ENCODE results near the gene RYR1.

Gene RYR1

DNA sequence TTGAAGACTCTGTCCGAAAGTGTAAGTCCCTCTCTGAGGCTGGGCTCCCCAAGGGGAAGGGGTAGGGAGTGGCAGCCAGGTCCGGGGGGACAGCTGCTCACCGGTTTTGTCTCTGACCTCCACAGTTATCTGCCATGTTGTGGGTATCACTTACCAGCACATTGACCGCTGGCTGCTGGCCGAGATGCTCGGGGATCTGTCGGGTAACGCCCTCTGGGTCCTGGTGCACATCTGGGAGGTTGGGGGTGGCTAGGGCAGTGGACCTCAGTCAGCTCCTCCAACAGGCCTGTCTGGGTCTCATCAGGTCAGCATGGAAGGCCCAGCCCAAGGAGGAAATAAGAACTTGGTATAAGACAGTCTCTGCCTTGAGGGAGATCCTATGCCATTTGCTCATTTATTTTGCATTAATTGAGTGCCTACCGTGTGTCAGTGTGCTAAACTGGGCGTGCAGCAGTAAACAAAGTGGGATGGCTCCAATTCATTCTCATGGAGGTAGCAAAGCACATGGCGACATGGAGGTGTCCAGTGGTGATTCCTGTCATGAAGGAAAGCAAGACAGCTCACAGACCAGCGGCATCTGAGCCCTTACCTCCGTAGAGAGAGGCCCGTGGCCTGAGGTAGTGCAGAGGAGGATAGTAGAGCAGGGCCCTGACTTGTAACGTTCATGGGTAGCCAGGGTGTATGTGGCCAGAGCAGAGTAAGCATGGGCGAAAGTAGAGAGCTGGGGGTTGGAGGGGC lies 199.2 kb downstream of the RYR1 start:
- H4K20me1 ChIP-seq (ENCODE audit: low read depth, low read length) = no peaks in the 10 kb centered on the region
- no peaks in the 10 kb centered on the region for H3K36me3 ChIP-seq (ENCODE audit: low read length)
- no peak overlapping the region for H3K4me2 ChIP-seq (ENCODE audit: low read depth, low read length, poor library complexity, severe bottlenecking)
- H3K4me3 ChIP-seq (ENCODE audit: insufficient read depth, low read length, poor library complexity, severe bottlenecking) = no peak overlapping the region
- H3K9me3 ChIP-seq (ENCODE audit: insufficient read depth, low read length) = no peaks in the 10 kb centered on the region
- no peak overlapping the region for H3K9ac ChIP-seq (ENCODE audit: low read length)
- no peak overlapping the region for H2AFZ ChIP-seq (ENCODE audit: low read depth, low read length, severe bottlenecking)
- no peak overlapping the region for H3K27ac ChIP-seq (ENCODE audit: low read depth, low read length)
- TF ChIP-seq EZH2phosphoT487 (conservative IDR thresholded peaks at IDR 0.05; ENCODE audit: low read length) = no peak
- TF ChIP-seq, protein P1, sequence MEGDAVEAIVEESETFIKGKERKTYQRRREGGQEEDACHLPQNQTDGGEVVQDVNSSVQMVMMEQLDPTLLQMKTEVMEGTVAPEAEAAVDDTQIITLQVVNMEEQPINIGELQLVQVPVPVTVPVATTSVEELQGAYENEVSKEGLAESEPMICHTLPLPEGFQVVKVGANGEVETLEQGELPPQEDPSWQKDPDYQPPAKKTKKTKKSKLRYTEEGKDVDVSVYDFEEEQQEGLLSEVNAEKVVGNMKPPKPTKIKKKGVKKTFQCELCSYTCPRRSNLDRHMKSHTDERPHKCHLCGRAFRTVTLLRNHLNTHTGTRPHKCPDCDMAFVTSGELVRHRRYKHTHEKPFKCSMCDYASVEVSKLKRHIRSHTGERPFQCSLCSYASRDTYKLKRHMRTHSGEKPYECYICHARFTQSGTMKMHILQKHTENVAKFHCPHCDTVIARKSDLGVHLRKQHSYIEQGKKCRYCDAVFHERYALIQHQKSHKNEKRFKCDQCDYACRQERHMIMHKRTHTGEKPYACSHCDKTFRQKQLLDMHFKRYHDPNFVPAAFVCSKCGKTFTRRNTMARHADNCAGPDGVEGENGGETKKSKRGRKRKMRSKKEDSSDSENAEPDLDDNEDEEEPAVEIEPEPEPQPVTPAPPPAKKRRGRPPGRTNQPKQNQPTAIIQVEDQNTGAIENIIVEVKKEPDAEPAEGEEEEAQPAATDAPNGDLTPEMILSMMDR (IDR thresholded peaks at IDR 0.05; ENCODE audit: insufficient read depth, low read length, poor library complexity, severe bottlenecking) = no peak
- H3K79me2 ChIP-seq (ENCODE audit: insufficient read depth, low read length) = no peaks in the 10 kb centered on the region
- H3K27me3 ChIP-seq (ENCODE audit: low read length) = no peaks in the 10 kb centered on the region
- no peaks in the 10 kb centered on the region; the same call in 1 of the 2 replicates for H3F3A ChIP-seq (ENCODE audit: insufficient read depth)
- H3K9me2 ChIP-seq (replicated peaks; ENCODE audit: insufficient read depth, low read length) = no peaks in the 10 kb centered on the region

DNA sequence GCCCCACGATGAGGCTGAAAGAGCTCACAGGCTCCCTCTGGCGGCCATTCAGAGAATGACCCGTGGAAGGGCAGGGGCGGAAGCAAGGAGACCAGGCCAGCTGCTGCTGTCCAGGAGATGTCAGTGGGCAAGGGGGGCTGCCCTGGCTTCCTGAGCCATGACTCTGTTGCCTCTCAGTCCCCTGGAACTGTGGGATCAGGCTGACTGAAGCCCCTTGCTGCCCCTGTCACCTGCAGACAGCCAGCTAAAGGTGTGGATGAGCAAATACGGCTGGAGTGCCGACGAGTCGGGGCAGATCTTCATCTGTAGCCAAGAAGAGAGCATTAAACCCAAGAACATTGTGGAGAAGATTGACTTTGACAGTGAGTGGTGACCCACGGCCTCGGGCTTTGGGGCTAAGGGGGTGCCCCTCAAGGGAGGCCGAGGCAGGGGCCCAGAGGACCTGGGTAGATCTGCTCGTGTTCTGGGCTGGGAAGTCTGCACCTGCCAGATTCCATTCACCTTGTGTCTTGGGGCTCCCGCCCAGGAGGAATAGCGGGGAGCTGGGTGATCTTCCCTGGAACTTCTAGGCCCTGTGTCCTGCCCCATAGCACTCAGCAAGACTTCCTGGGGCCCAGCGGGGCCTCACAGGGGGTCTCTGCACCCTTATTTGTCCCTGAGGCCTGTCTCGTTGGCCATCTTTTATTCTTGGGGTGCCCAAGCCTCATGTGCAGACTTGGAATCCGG lies 201.4 kb downstream of the RYR1 start:
- no peaks in the 10 kb centered on the region for H3K27me3 ChIP-seq (ENCODE audit: low read length)

GRCh38 chr19:38635483-38636399 lies 202.2 kb downstream of the RYR1 start:
- no peak for TF ChIP-seq EZH2phosphoT487 (conservative IDR thresholded peaks at IDR 0.05; ENCODE audit: low read length)
- TF ChIP-seq, protein P1 (IDR thresholded peaks at IDR 0.05; ENCODE audit: insufficient read depth, low read length, poor library complexity, severe bottlenecking) = no peak
- Histone ChIP-seq H3K9me3 (ENCODE audit: insufficient read depth, low read length) (no peaks in the 10 kb centered on the region), H3K27ac (ENCODE audit: low read depth, low read length) (no peak overlapping the region), H3K9me2 (replicated peaks; ENCODE audit: insufficient read depth, low read length) (no peaks in the 10 kb centered on the region), H3K79me2 (ENCODE audit: insufficient read depth, low read length) (no peaks in the 10 kb centered on the region), H2AFZ (ENCODE audit: low read depth, low read length, severe bottlenecking) (no peak overlapping the region), H3K36me3 (ENCODE audit: low read length) (no peaks in the 10 kb centered on the region), H3K4me2 (ENCODE audit: low read depth, low read length, poor library complexity, severe bottlenecking) (no peak overlapping the region), H3K9ac (ENCODE audit: low read length) (no peak overlapping the region), H4K20me1 (ENCODE audit: low read depth, low read length) (no peaks in the 10 kb centered on the region), H3K4me3 (ENCODE audit: insufficient read depth, low read length, poor library complexity, severe bottlenecking) (no peak overlapping the region), H3K27me3 (ENCODE audit: low read length) (no peaks in the 10 kb centered on the region), H3F3A (ENCODE audit: insufficient read depth) (no peaks in the 10 kb centered on the region; the same call in 1 of the 2 replicates)

More for the DNA sequence above, 201.4 kb downstream of the RYR1 start:
- H3K9me3 ChIP-seq (ENCODE audit: insufficient read depth, low read length) = no peaks in the 10 kb centered on the region
- no peaks in the 10 kb centered on the region for H3K36me3 ChIP-seq (ENCODE audit: low read length)
- no peak overlapping the region for H2AFZ ChIP-seq (ENCODE audit: low read depth, low read length, severe bottlenecking)
- no peaks in the 10 kb centered on the region; the same call in 1 of the 2 replicates for H3F3A ChIP-seq (ENCODE audit: insufficient read depth)
- H3K9ac ChIP-seq (ENCODE audit: low read length) = no peak overlapping the region
- no peaks in the 10 kb centered on the region for H4K20me1 ChIP-seq (ENCODE audit: low read depth, low read length)
- H3K79me2 ChIP-seq (ENCODE audit: insufficient read depth, low read length) = no peaks in the 10 kb centered on the region
- no peaks in the 10 kb centered on the region for H3K9me2 ChIP-seq (replicated peaks; ENCODE audit: insufficient read depth, low read length)
- H3K27ac ChIP-seq (ENCODE audit: low read depth, low read length) = no peak overlapping the region
- no peak overlapping the region for H3K4me3 ChIP-seq (ENCODE audit: insufficient read depth, low read length, poor library complexity, severe bottlenecking)
- TF ChIP-seq EZH2phosphoT487 (conservative IDR thresholded peaks at IDR 0.05; ENCODE audit: low read length) = no peak
- TF ChIP-seq, protein P1 (IDR thresholded peaks at IDR 0.05; ENCODE audit: insufficient read depth, low read length, poor library complexity, severe bottlenecking) = peak; percentile 86
- H3K4me2 ChIP-seq (ENCODE audit: low read depth, low read length, poor library complexity, severe bottlenecking) = no peak overlapping the region

Data from SU-DHL-6 (cell line).